HG02763 (cell line): ENCODE data around the gene SIRT6.
"Not testable (repeated sequence)": the region's sequence is repeated elsewhere in the genome, so short reads cannot be mapped to it uniquely, and the experiment has no call there.

Experiments
- ATAC-seq: cut with Tn5 transposase; IDR thresholded peaks from one replicate; pipeline ENCODE4 v1.9.1; 2021; ENCODE audit warnings: mild to moderate bottlenecking, moderate library complexity; ENCODE audit not compliant: unreplicated experiment

The SIRT6 gene

DNA sequence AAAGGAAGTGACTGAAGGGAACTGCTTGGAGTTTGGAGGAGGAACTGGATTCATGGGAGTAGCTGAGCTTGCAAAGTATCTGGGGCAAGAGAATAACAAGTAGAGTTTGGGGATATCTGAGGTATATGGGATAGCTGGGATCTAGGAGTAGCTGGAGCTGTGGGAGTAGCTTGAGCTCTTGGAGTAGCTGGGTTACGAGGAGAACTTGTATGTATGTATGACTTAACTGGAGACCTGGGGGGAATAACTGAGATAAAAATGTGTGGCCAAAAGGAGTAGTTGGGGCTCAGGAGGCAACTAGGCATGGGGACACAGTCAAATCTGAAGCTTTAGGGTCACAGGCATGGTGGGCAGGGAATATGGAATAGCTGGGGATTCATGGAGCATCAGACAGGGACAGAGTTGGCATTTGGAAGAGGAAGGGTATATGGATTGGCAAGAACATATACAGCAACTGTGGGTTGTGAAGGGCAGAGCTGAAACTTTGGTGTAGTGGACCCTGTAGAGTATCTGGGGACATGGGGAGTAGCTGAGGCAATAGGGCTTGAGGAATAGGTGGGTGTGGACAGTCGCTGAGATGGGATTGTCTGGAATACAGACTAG, 18.7 kb upstream of the SIRT6 start:
- ATAC-seq = no peak

DNA sequence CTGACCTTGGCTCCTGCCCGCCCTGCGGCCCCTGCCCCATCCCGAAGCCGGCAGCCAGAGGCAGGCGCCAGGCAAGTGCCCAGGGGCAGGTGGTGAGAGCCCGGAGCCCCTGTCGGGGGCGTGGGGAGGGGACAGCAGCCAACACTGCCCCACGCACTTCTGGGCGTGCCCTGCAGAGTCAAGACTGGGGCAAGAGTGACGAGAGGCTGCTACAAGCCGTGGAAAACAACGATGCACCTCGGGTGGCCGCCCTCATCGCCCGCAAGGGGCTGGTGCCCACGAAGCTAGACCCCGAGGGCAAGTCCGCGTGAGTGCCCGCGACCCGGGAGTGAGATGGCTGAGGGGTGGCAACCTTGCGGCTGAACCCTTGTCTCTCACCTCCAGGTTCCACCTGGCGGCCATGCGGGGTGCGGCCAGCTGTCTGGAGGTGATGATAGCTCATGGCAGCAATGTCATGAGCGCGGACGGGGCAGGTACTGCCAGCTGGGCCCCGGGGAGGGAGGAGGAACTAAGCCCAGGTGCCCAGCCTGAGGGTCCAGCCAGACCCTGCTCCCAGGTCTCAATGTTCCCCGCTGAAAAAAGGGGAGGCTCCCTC, 17.4 kb upstream of the SIRT6 start:
- no peak for ATAC-seq

DNA sequence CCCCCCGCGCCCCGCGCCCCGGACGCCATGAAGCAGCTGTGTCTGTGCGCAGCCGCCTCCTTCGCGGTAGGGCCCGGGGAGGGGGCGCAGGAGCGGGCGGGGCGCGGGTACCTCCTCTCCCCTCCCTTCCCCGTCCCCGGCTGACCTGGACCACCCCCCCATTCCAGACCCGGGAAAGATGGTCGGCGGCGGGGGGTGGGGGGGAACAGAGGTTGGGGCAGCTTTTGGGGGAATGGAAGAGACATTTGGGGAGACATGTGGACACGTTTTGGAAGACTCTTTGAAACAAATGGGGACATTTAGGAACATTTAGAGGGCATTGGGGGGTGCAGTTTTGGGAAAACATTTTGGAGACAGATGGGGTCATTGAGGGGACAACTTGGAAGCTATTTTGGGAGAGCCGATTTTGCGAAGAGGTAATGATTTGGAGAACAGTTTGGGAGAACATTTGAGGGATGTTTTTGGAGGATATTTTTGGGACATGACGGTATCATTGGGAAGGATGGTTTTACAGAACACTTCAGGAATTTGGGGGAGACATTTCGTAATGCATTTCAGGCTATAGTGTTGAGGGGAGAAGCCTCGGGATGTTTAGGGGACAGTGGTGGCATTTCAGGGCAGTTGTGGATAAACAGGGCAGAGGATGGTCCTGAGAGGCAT, 16.2 kb upstream of the SIRT6 start:
- ATAC-seq = no peak

DNA sequence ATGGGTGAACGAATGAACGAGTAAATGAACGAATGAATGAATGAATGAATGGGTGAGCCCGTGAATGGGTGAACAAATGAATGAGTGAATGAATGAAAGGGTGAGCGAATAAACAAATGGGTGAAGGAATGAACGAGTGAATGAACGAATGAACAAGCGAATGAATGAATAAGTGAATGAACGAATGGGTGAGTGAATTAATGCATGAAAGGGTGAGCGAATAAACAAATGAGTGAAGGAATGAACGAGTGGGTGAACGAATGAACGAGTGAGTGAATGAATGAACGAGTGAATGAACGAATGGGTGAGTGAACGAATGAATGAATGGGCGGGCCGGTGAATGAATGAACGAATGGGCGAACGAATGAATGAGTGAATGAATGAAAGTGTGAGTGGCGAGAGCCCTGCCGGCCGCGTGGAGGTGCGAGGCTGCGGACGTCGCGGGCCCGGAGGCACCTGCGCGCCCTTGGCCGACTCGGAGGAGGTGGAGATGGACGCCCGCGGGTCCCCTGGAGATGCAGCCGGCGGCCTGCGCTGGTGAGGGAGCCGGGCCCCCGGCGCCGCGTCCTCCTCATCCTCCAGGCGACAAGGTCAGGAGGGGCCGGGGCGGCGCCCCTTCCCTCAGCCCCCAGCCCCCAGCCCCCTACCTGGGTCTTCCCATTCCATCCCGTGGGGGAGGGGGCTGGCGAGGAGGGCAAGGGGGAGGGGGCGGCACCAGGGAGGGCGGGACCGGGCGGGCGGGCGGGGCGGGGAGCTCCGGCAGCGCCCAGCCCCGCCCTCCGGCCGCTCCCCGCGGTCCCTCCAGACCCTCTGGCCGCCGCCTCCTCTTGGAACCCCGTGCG, 15.5 kb upstream of the SIRT6 start:
- no peak for ATAC-seq

DNA sequence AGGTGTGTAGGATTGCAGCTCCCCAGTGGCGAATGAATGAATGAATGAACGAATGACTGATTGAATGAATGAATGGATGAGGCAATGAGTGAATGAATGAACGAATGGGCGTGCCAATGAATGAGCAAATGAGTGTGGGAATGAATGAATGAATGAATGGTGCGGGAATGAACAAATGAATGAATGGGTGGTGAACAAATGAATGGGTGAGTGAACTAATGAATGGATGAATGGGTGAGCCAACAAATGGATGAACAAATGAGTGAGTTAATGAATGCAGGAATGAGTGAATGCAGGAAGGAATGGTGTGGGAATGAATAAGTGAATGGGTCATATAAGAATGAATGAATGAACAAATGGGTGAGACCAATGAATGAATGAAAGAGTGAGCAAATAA, 14.9 kb upstream of the SIRT6 start:
- ATAC-seq = no peak

DNA sequence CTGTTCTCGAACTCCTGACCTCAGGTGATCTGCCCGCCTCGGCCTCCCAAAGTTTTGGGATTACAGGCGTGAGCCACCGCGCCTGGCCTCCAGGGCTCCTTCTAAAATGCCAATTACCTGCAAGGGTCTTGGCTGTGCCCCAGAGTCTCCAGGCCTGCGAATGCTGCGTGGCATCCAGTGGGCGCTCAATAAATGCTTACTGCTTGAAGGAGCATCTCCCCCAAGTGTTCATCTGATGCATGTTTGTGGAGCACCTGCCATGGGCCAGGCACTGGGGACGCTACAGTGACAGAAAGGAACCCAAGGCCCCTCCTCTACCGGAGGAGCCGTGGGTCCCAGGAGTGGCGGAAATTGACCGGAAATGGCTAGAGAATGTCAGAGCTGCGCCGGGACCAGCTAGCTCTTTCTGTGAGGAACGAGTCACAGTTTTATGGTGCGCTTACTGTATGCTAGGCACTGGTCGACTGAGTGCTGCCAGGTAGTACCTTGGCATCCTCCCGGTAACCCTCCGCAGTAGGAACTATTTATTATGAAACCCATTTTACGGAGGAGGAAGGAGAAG, 14.3 kb upstream of the SIRT6 start:
- no peak for ATAC-seq

DNA sequence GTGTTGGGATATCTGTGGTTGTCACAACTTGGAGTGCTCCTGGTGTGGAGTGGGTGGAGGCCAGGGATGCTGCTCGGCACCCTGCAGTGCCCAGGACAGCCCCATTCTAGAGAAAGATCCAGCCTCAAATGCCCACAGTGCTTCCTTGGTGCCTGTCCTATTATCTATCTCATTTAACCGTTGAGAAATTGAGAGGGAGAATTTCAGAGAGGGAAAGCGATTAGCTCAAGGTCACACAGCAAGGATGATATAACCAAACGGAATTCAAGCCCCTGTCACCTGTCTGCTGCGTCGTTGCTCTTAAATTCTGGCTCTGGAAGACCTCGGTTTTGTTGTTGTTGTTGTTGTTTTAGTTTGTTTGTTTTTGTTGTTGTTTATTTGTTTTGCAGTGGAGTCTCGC, 13.6 kb upstream of the SIRT6 start:
- no peak for ATAC-seq

DNA sequence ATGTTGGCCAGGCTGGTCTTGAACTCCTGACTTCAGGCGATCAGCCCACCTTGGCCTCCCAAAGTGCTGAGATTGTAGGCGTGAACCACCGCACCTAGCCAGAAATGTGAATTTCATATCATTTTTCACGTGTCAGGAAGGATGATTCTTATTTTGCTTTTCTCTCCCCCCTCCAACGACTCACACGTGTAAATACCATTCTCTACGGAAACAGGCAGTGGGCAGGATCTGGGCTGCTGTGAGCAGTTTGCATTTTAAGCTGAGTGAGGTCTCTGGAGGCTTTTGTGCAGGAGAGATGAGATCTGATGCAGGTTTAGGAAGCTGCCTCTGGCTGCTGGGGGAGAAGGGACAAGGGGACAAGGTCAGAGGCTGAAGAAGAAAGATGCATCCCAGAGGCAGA, 12.0 kb upstream of the SIRT6 start:
- no peak for ATAC-seq

DNA sequence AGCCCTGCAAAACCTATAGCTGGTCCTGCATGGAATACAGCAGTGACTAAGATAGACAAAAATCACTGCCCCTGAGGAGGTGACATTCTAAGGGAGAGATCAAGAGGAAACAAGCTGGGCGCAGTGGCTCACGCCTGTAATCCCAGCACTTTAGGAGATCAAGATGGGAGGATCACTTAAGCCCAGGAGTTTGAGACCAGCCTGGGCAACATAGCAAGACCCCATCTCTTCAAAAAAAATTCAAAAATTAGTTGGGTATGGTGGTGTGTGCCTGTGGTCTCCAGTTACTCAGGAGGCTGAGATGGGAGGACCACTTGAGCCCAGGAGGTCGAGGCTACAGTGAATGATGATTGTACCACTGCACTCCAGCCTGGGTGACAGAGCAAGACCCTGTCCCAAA, 10.2 kb upstream of the SIRT6 start:
- not testable (repeated sequence) for ATAC-seq

DNA sequence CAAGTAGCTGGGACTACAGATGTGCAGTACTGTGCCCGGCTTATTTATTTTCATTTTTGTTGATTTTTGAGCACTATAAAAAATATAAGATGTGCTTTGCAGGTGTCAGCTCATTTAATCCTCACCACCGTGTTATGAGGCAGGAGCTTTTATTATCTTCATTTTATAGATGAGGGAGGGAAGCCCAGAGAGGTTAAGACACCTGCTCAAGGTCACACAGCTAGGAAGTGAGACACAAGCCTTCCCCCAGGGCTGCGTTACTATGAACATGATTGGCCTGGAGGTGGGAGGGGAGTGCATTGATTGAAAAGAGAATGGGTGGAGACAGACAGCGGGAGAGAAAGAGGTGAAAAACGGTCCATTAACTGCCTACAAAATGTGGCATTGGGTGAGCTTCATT, 7.3 kb upstream of the SIRT6 start:
- ATAC-seq = no peak

DNA sequence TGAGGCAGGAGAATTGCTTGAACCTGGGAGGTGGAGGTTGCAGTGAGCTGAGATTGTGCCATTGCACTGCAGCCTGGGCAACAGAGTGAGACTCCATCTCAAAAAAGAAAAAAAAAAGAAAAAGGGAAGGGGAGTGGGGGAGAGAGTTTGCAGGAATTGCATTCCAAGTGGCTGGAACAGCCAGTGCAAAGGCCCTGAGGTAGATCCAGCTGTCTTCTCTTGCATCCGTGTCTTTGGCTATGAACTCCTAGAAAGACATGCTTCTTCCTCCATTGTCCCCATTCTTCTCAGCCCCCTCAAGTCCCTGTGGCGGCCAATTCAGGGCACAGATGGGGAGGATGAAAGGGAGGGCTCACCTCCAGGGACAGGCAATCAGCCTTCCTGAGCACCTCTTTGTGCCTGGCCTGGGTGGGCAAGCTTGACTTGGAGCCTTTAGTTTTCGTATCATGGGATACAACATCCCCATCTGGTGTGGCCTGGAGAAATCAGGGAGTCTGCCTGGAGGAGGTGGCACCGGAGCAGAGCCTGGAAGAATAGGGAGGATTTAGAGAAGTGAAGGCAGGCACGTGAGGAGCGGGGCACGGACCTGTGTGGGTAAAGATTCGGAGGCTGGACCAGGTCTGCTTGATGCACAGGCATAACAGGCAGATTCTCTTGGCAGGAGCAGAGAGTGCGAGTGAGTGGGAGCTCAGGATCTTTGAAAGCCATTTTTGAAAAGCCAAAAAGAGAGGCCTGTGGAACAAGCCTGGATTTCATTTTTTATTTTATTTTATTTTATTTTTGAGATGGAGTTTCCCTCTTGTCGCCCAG, 5.2 kb upstream of the SIRT6 start:
- ATAC-seq = no peak

DNA sequence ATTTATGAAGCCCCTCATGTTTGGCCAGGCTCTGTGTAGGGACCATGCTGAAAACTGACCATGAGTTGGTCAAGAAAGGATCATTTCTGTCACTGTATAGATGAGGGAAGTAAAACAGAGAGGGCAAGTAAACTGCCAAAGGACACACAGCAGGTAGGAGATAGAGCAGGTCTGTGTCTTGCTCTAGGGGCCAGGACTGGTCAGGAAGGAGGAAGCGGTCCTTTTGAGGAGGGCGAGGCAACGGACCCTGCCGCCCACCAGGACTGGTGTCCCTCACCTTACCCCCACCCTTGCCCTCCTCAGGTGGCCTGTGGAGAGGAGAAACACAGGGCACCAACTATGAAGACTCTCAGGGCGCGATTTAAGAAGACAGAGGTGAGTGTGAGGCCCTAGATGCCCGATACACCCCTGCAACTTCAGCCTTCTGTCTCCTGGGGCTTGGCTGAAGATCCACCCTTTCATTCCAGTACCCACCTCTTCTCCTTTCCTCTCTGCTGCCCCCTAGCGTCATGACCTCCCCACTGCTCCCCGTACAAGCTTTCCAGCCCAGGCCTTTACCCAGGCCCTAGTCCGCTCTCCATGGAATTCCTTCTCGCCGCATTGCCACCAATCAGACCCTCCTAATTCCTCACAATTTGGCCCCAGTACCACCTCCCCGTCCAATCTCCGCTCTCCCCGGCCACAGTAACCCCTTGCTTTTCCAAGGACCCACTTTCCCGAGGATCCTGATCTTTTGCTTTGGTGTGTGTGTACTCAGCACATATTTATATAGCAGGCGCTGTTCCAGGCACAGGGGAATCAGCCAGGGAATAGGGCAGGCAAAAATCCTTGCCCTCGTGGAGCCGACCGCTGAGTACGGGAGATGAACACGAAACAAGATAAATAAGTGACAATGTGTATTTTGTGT, 4.0 kb upstream of the SIRT6 start:
- ATAC-seq = no peak

DNA sequence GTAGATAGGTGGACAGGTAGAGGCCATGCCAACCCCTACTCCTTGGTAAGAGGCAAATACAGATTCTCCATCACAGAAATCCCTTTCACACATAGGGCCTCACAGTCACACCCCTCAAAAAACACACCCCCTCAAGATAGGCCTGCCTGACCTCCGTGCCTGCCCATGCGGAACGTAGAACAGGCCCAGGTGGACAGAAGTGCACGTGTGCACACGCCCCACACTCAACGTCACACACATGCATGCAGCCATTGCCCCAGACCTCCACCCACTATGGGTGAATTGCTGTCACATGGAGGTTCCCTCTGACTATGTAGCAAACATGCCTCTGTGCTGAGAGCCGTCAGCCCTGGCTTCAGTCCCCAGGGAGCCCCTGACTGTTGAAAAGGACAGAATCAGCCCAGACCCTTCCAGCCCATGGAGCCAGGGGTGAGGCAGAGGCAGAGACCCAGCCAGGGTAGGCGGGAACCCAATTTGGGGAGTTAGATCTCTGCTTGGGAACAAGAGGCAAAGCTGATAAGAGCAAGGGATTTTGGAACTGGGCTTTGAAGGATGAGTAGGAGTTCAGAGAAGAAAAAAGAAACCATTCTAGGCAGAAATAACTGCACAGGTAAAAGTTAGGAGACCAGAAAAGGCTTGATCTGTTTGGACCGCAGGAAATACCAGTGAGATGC, 3.2 kb upstream of the SIRT6 start:
- ATAC-seq = no peak

DNA sequence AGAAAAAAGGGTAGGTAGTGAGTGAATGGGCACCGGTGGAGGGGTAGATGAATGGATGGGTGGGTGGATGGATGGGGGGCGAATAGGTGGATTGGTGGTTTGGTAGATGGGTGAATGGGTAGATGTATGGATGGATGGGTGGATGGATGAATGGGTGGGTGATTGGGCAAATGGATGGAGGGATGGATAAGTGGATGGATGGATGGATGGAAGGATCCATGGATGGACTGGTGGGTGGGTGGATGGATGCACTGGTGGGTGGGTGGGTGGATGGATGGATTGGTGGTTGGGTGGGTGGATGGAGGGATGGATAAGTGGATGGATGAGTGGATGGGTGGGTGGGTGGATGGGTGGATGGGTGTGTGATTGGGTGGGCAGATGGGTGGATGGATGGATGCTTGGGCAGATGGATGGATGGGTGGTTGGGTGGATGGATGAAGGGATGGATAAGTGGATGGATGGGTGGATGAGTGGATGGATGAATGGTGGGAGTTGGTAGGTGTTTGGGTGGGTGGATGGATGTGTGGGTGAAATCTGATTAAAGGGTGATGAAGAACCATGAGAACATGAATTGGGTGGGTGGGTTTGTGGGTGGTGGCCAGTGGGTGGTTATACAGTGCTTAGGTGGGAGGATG, 2.5 kb upstream of the SIRT6 start:
- no peak for ATAC-seq

DNA sequence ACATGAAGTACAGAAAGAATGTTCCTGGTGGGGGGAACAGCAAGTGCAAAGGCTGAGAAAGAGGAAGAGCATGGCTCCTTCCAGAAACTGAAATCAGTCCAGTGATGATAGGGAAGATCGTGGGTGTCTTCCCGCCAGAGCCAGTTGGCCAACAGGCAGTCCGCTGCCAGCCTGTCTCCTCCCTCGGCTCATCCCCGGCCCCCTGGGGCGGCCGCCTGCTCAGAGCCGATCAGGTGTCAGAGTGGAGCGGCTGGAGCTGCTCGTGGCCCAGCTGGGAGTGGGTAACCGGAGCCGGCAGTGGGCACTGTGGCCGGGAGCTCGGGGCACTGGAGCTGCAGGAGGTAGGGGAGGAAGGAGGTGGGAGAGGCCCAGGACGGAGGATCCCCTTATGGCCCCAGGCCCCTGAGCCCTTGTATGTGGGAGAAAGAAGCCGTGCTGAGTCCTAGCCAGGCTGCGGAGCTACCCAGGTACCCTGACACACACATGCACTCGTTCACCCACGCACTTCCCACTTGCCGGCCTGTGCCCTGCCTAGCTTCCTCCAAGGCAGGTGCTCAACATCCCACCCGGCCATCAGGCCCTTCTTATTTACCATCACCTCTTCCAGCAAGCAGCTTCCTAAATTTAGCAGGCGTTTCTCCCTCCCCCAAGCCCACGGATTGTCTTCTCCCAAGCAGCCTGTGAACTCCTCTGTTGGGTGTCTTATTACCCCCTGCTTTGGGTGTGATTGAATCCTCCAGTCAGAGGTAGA, 1.8 kb upstream of the SIRT6 start:
- no peak for ATAC-seq

DNA sequence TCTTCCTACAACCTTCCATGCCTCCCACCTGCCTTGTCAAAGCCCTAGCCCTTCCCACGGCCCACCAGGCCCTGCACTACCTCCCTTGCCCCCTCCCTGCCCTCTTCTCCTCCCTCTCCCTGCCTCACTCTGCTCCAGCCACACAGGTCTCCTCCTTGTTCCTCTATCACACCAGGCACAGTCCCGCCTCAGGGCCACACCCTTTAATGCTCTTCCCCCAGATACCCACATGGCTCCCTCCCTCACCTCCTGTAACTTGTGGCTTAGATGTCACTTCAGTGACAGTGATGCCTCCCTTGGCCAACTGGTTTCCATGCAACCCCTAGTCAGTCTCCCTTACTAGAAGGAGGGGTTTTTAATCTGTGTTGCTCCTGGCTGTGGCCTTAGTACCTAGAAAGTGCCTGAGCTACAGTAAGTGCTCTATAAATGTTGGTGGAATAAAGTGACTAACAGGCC, 1.3 kb downstream of the SIRT6 start:
- no peak for ATAC-seq

DNA sequence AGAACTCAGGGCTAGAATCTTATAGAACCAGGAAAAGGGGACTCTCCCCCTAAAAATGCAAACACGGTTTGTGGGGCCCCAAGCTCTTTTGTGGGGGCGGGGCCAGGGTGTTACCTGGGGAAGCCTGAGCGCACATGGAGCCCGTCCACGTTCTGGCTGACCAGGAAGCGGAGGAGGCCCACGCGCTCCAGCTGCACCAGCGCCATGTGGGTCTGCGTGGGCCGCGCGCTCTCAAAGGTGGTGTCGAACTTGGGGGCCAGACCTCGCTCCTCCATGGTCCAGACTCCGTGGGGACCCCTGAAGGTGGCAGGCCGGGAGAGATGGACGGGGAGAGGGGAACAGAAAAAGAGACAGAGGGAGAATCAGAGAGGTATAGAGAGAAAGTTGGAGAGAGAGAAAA, 3.4 kb downstream of the SIRT6 start:
- no peak for ATAC-seq

DNA sequence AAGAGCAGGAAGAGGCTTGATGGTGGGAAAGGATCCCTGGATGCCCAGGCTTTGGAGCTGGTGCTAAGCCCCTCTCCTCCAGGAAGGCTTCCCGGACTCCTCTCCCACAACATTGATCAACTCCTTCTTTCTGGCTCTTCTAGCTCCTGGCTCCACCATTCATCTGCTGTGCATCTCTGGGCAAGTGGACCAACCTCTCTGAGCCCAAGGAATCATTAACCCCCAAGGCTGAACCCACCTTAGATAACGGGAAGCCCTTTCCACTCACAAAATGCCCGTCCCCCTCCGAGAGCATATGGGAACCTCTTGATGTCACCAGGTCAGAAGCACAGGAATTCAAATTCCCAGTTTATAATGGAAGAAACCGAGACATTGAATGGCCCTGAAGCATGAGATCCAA, 5.2 kb downstream of the SIRT6 start:
- no peak for ATAC-seq
